ENCODE results near the gene NASP. TPM values are rescaled to one million over a fixed set of nuclear protein-coding genes. Genes with fewer than 3 reads are reported as not detected.

NASP gene
- total and polyA plus RNA-seq, 2 of the 13 experiments (the other 11 are each of a cell fraction or from before 2014, with no cell fraction given): 132 to 256 TPM

- no peak for TF ChIP-seq ZBTB33 (CRISPR knock-in tag; IDR thresholded peaks at IDR 0.05)
- TF ChIP-seq ZUFSP (CRISPR knock-in tag; IDR thresholded peaks at IDR 0.05; ENCODE audit: borderline replicate concordance): no peak
- TF ChIP-seq ETS1 (CRISPR knock-in tag; IDR thresholded peaks at IDR 0.05): peak; percentile 71; the same call in 1 of the 2 replicates
- TF ChIP-seq PRMT3 (CRISPR knock-in tag; IDR thresholded peaks at IDR 0.05; ENCODE audit: borderline replicate concordance, low read depth): 0 out of 2 replicates have a peak, but pooled peaks have one; percentile 13
- TF ChIP-seq ZNF282 (IDR thresholded peaks at IDR 0.05; ENCODE audit: partially characterized antibody): no peak
- no peak for TF ChIP-seq ZNF280B (CRISPR knock-in tag; IDR thresholded peaks at IDR 0.05; ENCODE audit: borderline replicate concordance)
- TF ChIP-seq PLRG1 (conservative IDR thresholded peaks at IDR 0.05): no peak
- 0 out of 2 replicates have a peak, but pooled peaks have one; percentile 40 for TF ChIP-seq HNF1B (CRISPR knock-in tag; IDR thresholded peaks at IDR 0.05)
- no peak for TF ChIP-seq PAWR (CRISPR knock-in tag; IDR thresholded peaks at IDR 0.05; ENCODE audit: borderline replicate concordance)
- no peak for TF ChIP-seq SMC3 (IDR thresholded peaks at IDR 0.05; ENCODE audit: low read length)
- TF ChIP-seq GABPB1 (CRISPR knock-in tag; IDR thresholded peaks at IDR 0.05): peak; percentile 65; the same call in 1 of the 2 replicates
- no peak for TF ChIP-seq ZNF724P (CRISPR knock-in tag; IDR thresholded peaks at IDR 0.05; ENCODE audit: borderline replicate concordance)
- TF ChIP-seq MLLT10 (CRISPR knock-in tag; IDR thresholded peaks at IDR 0.05): no peak
- TF ChIP-seq TBX2 (CRISPR knock-in tag; IDR thresholded peaks at IDR 0.05; ENCODE audit: borderline replicate concordance): no peak; the same call in 1 of the 2 replicates
- no peak for TF ChIP-seq TEF (CRISPR knock-in tag; IDR thresholded peaks at IDR 0.05)
- 0 out of 2 replicates have a peak, but pooled peaks have one; percentile 21 for TF ChIP-seq SNAPC2 (CRISPR knock-in tag; IDR thresholded peaks at IDR 0.05)
- no peak for TF ChIP-seq ZNF180 (CRISPR knock-in tag; IDR thresholded peaks at IDR 0.05; ENCODE audit: borderline replicate concordance, low read depth)
These were observed 689 bp downstream of the NASP start (continued) for GRCh38 chr1:45584351-45585109.

Measured in HepG2 (cell line).